NCI-H2196 (cell line): Measurements from ENCODE around the gene DPT.

Experiments
- DNase-seq: peaks from one replicate; lab custom pipeline; 2025; ENCODE audit not compliant: unreplicated experiment; lab: John Stamatoyannopoulos, UW

DPT gene

DNA sequence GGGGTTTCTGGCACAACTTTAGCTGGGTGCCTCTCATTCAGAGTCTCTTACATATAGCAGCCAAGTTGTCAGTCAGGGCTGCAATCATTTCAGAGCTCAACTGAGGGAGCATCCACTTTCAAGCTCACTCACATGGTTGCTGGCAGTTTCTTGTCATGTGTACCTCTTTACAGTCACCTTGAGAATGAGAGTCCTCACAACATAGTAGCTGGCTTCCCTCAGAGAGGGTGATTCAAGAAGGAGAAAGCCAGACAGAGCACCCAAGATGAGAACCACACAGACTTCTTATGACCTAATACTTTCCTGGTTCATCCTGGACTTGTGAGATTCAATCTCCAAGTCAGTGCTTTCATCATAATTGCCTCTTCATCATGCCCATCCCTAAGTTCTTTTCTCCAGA lies 57.2 kb downstream of the DPT start:
- DNase-seq: no peak

DNA sequence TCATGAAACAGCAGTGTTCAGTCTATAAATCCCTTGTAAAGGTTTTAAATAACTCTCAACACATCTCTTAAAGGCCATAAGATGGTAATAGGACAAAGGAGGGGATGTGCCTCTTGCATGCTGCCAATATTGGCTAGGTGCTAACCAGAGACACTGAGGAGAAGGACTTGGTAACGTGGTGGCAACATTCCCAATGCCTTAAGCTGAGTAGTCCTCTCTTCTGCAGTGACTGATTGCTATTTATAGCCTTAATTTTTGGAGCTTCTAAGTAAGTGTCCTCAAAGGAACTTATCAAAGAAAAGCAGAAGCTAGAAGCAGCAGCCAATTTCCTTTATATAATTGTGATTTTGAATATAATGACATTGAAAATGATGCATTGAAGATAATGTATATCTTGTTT lies 63.0 kb downstream of the DPT start:
- DNase-seq: no peak

DNA sequence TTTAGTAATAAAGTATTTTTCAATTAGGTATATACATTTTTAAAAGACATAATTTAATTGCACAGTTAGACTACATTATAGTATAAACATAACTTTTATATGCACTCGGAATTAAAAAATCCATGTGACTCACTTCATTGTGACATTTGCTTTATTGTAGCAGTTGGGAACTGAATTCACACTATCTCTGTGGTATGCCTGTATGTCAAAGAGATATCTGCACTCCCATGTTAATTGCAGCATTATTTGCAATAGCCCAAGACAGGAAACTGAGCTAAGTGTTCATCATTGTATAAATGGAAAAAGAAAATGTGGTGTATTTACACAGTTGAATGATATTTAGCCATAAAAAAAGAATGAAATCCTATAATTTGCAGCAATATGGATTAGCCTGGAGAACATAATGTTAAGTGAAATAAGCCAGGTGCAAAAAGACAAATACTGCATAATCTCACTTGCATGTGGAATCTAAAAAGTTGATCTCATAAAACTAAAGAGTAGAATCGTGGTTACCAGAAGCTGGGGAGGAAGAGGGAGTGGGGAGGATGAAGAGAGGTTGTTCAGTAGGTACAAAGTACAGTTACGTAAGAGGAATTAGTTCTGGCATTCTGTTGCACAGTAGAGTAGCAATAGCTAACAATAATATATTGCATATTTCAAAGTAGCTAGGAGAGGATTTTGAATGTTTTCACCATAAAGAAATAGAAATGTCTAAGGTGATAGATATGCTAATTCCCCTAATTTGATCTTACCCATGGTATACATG lies 64.8 kb downstream of the DPT start:
- no peak for DNase-seq

DNA sequence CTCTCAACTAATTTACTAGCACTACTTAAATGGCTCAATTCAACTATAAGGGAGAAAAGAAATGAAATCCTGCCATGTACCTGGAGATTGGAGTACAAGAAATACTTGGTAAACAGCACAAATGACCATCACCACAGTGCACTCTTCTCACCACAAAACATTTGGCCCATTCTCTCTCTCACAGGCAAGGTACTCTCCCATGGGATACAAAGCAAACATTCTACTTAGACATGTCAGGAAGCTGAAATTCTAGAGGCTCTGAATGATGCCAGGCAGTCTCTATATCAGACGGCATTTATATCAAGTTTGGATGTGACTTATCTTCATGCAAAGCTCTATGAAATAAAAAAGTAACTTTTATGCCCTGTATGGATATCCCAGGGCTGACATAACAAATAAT lies 72.5 kb downstream of the DPT start:
- DNase-seq: no peak

DNA sequence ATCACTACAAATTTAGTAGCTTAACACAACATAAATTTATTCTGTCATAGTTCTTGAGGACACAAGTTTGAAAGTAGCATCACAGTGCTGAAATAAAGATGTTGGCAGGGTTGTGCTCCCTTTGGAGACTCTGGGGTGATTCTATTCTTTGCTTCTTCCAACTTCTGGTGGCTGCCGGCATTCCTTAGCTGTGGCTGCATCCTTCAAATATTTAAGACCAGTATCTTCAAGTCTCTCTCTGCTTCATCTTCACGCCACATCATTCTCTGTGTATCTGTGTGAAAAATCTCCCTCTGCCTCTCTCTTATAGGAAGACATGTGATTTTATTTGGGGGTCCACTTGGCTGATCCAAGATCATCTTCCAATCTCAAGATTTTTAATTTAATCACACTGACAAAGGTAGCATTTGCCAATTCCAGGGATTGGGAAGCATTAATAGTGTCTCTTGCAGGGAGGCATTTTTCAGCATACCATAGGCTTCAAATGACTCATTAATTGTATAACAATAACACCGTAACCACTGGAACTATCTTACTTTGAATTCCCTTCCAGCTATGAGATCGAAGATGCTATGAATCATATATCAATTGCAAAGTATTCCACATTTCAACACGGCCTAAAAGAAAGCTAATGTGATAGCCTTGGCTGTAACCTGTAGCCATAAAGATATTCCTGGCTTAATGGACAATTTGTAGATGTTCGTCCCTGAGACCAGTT lies 74.6 kb downstream of the DPT start:
- DNase-seq: no peak

DNA sequence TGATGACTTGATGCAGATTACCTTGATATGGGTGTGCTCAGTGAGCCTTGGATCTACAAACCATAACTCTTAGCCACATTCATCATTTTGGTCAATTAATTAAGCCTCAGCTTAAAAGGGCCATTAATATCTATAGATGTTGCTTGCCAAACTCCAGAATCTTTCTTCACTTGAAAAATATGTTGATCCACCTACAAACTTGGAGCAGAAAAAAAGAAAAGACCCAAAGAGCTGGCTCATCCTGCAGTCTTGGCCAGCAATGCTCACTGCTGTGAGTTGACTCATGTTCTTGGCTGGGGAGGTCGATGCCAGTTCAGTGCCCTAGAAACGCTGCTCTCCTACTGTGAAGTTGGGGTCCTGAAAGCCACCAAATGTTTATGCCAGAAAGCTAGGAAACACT lies 75.4 kb downstream of the DPT start:
- DNase-seq: no peak

DNA sequence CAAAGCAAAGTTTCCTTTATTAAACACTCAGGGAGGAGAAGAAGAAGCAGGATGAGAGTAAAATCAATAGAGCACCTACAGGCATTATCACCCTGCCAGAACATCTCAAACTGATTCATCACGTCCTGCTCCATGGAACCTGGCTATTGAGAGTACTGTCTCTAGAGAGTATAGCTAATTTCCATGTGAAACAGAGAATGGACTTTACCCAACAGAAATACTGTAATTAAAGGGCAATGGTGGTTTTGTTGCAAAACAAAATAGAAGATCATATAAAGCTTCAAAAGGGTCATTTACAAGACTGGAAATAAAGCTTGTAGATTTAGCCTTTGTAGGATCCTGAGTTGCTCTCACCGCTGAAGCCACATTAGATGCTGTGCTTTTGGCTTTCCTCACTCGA lies 83.3 kb downstream of the DPT start:
- no peak for DNase-seq
